Measurements from ENCODE around the gene SLC23A2. TPM values are rescaled to one million over a fixed set of nuclear protein-coding genes. Genes with fewer than 3 reads are reported as not detected.

SLC23A2 gene
- total RNA-seq, 8 experiments from 2014 or later, result 7.4 to 35.3 (median 15.4) TPM

GRCh38 chr20:4898282-4899244 lies 102.7 kb downstream of the SLC23A2 start:
- H3K4me1 ChIP-seq (replicated peaks in 1 of 2), result no peaks in the 10 kb centered on the region
- in situ Hi-C loops (cut with MboI; ENCODE audit: low pct_unique_long_range_greater_than_20kb in 2 of 9, low sequenced_read_pairs in 9 of 9, unreplicated experiment in 9 of 9), result no loop called here
- WGBS, 10 experiments, result 3 to 100% (median 75%) methylated on average over 1 to 9 of the region's 14 CpGs; no CpG with 5 or more reads in 1 of the 10 experiments
- H3K27ac ChIP-seq, result no peak overlapping the region
- H3K4me3 ChIP-seq, result no peak overlapping the region
- peak in 4 of 8 experiments; percentile 15 to 97 (median 88) for ATAC-seq (replicated peaks in 6 of 8)

DNA sequence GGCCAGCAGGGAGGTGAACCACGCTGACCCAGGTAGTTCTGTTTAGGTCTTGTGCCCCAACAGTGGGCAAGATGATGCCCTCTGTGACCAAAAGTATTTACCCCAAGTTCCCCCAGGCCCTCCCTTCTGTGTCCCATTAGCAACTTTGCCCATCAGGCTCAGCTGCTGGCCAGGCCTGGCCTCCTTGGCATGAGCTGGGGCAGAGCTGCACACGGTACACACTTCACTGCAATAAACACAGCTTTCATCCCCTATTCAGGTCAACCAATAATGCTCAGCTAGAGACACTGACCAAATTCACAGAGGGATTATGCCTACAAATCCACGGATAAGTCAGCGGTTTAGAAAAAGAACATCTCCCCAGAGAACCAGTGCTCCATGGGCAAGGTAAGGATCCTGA lies 103.7 kb downstream of the SLC23A2 start:
- Histone ChIP-seq H3K27ac (no peak overlapping the region), H3K4me1 (replicated peaks in 1 of 2) (no peaks in the 10 kb centered on the region), H3K4me3 (no peak overlapping the region)
- ATAC-seq (replicated peaks in 6 of 8), result no peak
- in situ Hi-C loops (cut with MboI; ENCODE audit: low pct_unique_long_range_greater_than_20kb in 2 of 9, low sequenced_read_pairs in 9 of 9, unreplicated experiment in 9 of 9), result no loop called here
- WGBS, 10 experiments, result 80 to 100% (median 93%) methylated on average over 1 to 2 of the region's 4 CpGs; no CpG with 5 or more reads in 2 of the 10 experiments

GRCh38 chr20:4896971-4897497 lies 104.3 kb downstream of the SLC23A2 start:
- in situ Hi-C loops (cut with MboI; ENCODE audit: low pct_unique_long_range_greater_than_20kb in 2 of 9, low sequenced_read_pairs in 9 of 9, unreplicated experiment in 9 of 9), result no loop called here

DNA sequence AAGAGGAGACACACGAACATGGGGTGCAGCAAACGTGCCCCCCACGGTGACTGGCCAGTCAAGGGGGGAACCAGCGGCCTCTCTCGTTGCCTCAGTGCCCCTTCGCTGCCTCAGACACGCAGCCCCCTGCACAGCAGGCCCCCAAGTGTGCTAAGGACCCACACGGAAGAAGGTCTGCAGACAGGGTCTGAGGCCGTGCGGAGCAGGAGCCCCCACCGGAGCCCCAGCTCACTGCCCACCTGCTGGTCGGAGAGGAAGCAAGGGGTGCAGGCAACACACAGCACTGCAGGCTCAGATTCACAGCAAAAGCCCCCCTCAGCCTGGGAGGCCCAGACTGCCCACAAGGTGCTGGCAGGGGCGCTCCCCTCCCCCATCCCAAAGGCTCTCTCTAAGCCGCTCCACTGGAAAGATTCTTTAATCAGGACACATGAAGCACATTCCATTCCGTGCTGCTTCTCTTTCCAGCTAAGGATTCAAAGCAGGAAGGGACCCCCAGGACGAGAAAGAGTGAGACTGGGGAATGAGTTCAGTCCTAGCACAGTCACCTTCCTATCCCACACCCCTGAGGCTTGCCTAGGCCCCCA lies 105.1 kb downstream of the SLC23A2 start:
- no peak overlapping the region for H3K27ac ChIP-seq
- in situ Hi-C loops (cut with MboI; ENCODE audit: low pct_unique_long_range_greater_than_20kb in 2 of 9, low sequenced_read_pairs in 9 of 9, unreplicated experiment in 9 of 9), result no loop called here
- WGBS, 10 experiments, result 60 to 100% (median 89%) methylated on average over 1 to 10 of the region's 16 CpGs; no CpG with 5 or more reads in 4 of the 10 experiments
- H3K4me1 ChIP-seq (replicated peaks in 1 of 2), result no peaks in the 10 kb centered on the region
- H3K4me3 ChIP-seq, result no peak overlapping the region
- no peak for ATAC-seq (replicated peaks in 6 of 8)

More at GRCh38 chr20:4896971-4897497, 104.3 kb downstream of the SLC23A2 start:
- H3K27ac ChIP-seq, result no peak overlapping the region
- 76 to 100% (median 98%) methylated on average over 1 to 7 of the region's 9 CpGs; no CpG with 5 or more reads in 4 of the 10 experiments for WGBS, 10 experiments
- peak in 3 of 8 experiments; percentile 11 to 56 (median 27) for ATAC-seq (replicated peaks in 6 of 8)
- H3K4me3 ChIP-seq, result no peak overlapping the region
- no peaks in the 10 kb centered on the region for H3K4me1 ChIP-seq (replicated peaks in 1 of 2)

- WGBS, 10 experiments, result 91 to 100% (median 95%) methylated on average over 2 to 7 of the region's 8 CpGs; no CpG with 5 or more reads in 4 of the 10 experiments
- H3K27ac ChIP-seq, result no peak overlapping the region
Observed at GRCh38 chr20:4894981-4895381, 106.3 kb downstream of the SLC23A2 start.

DNA sequence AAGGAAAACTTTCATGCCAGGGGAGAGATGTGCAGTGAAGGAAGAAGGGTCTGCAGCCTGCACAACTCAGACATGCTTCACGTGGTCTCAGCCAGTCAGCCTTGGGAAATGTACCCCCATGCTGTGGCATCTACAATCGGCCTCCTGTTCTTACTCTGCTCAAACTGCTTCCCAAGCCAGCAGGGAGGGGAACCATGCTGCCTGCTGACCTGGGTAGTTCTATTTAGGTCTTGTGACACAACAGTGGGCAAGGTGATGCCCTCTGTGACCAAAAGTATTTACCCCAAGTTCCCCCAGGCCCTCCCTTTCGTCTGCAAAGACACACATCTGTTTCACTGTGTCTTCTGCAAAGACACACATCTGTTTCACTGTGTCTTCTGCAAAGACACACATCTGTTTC lies 106.9 kb downstream of the SLC23A2 start:
- in situ Hi-C loops (cut with MboI; ENCODE audit: low pct_unique_long_range_greater_than_20kb in 2 of 9, low sequenced_read_pairs in 9 of 9, unreplicated experiment in 9 of 9), result no loop called here
- no peak for ATAC-seq (replicated peaks in 6 of 8)
- no peak overlapping the region for H3K27ac ChIP-seq
- WGBS, 10 experiments, result 50 to 100% (median 67%) methylated on average over 1 to 2 of the region's 3 CpGs; no CpG with 5 or more reads in 5 of the 10 experiments
- H3K4me3 ChIP-seq, result no peak overlapping the region
- H3K4me1 ChIP-seq (replicated peaks in 1 of 2), result no peaks in the 10 kb centered on the region

More at GRCh38 chr20:4894981-4895381, 106.3 kb downstream of the SLC23A2 start:
- Histone ChIP-seq H3K4me3 (no peak overlapping the region), H3K4me1 (replicated peaks in 1 of 2) (no peaks in the 10 kb centered on the region)
- in situ Hi-C loops (cut with MboI; ENCODE audit: low pct_unique_long_range_greater_than_20kb in 2 of 9, low sequenced_read_pairs in 9 of 9, unreplicated experiment in 9 of 9), result no loop called here
- ATAC-seq (replicated peaks in 6 of 8), result no peak

DNA sequence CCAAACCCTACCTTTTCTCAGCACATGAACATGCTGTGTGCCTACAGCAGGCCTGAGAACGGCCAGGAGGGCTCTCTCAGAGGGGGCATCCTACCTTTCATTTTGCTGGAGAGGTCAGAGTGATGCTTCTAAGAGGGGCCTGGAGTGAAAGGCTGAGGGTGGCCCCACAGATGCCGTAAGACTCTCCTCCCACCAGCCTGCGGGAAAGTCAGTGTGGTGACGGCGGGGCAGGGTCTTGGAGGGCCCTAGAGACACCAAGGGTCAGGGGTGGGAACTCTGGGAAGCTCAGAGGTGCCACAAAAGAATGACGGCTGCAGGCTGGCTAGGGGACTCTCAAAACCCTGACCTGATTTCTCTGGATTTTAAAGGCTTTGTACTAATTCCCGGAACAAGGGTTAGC lies 107.6 kb downstream of the SLC23A2 start:
- Histone ChIP-seq H3K4me3 (no peak overlapping the region), H3K4me1 (replicated peaks in 1 of 2) (no peaks in the 10 kb centered on the region), H3K27ac (no peak overlapping the region)
- in situ Hi-C loops (cut with MboI; ENCODE audit: low pct_unique_long_range_greater_than_20kb in 2 of 9, low sequenced_read_pairs in 9 of 9, unreplicated experiment in 9 of 9), result no loop called here
- 60 to 100% (median 95%) methylated on average over 1 to 2 of the region's 7 CpGs; no CpG with 5 or more reads in 4 of the 10 experiments for WGBS, 10 experiments
- no peak for ATAC-seq (replicated peaks in 6 of 8)

DNA sequence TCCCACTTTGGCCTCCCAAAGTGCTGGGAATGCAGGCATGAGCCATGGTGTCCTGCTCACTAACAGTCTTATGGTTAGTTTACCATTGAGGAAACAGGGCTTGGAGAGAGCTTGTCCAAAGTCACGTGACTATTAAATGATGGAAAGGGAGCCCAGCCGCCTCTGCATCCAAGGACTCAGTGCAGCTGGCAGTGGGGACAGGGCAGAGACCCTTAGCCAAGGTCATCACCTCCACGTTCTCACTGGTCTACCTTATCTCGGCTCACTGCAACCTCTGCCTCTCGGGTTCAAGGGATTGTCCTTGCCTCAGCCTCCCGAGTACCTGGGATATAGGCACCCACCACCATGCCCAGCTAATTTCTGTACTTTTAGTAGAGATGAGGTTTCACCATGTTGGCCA lies 109.3 kb downstream of the SLC23A2 start:
- Histone ChIP-seq H3K4me3 (no peak overlapping the region), H3K4me1 (replicated peaks in 1 of 2) (no peaks in the 10 kb centered on the region), H3K27ac (no peak overlapping the region)
- in situ Hi-C loops (cut with MboI; ENCODE audit: low pct_unique_long_range_greater_than_20kb in 2 of 9, low sequenced_read_pairs in 9 of 9, unreplicated experiment in 9 of 9), result no loop called here
- no peak for ATAC-seq (replicated peaks in 6 of 8)
- 92 to 100% (median 96%) methylated on average over 1 to 5 of the region's 6 CpGs; no CpG with 5 or more reads in 6 of the 10 experiments for WGBS, 10 experiments

DNA sequence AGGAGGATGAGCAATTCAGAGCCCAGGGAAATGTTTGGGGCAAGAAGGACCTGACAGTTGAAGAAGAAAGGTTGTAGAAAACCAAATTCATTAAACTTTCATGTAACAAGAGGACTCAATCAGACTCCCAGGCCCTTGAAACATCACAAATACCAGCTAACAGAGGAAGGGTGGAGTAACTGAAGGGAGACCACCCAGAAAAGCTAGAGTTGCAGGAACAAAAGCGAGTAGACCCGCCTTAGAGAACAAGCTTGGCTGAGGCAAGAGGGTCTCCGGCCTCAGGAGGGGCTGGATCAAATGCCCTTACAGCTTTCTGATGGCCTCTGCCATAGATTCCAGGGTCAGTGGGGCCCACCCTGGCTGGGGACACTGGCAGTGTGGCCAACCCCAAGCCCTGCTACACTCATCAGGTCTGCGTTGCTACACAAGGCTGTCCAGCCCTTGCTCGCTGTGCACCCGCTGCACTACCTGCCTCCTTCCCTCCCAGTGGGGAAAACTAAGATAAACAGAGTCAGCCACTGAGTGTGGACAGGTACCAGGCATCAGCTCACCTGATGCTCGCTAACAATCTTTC lies 110.0 kb downstream of the SLC23A2 start:
- WGBS, 10 experiments, result 80 to 100% (median 92%) methylated on average over 1 to 5 of the region's 7 CpGs; no CpG with 5 or more reads in 5 of the 10 experiments
- H3K4me1 ChIP-seq (replicated peaks in 1 of 2), result no peaks in the 10 kb centered on the region
- H3K27ac ChIP-seq, result no peak overlapping the region
- in situ Hi-C loops (cut with MboI; ENCODE audit: low pct_unique_long_range_greater_than_20kb in 2 of 9, low sequenced_read_pairs in 9 of 9, unreplicated experiment in 9 of 9), result no loop called here
- no peak for ATAC-seq (replicated peaks in 6 of 8)
- H3K4me3 ChIP-seq, result no peak overlapping the region

DNA sequence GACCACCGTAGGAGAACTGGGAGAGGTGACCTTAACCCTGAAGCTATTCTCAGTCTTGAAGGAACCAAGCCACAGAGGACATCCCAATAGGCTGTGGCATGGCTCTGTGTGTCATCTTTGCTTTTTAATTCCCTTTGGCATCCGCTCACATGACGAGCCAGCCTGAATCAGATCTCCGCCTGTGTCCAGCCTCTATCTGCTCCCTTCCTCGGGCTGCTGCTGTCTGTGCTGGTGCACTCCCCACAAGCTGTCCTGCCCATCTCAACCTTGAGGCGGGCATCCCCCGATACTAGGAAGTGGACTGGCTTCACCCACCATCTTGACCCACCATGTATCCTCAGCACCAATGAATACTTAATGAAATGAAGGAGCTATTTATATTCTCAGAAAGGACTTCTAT lies 111.9 kb downstream of the SLC23A2 start:
- in situ Hi-C loops (cut with MboI; ENCODE audit: low pct_unique_long_range_greater_than_20kb in 2 of 9, low sequenced_read_pairs in 9 of 9, unreplicated experiment in 9 of 9), result no loop called here
- WGBS, 10 experiments, result 69 to 100% (median 100%) methylated on average over 1 to 5 of the region's 7 CpGs; no CpG with 5 or more reads in 5 of the 10 experiments
- no peak overlapping the region for H3K4me3 ChIP-seq
- H3K27ac ChIP-seq, result no peak overlapping the region
- H3K4me1 ChIP-seq (replicated peaks in 1 of 2), result no peaks in the 10 kb centered on the region
- no peak for ATAC-seq (replicated peaks in 6 of 8)

- H3K4me3 ChIP-seq, result no peak overlapping the region
- no peaks in the 10 kb centered on the region for H3K4me1 ChIP-seq (replicated peaks in 1 of 2)
- no peak for ATAC-seq (replicated peaks in 6 of 8)
- 73 to 90% (median 83%) methylated on average over 2 to 8 of the region's 11 CpGs; no CpG with 5 or more reads in 2 of the 10 experiments for WGBS, 10 experiments
- in situ Hi-C loops (cut with MboI; ENCODE audit: low pct_unique_long_range_greater_than_20kb in 2 of 9, low sequenced_read_pairs in 9 of 9, unreplicated experiment in 9 of 9), result no loop called here
- H3K27ac ChIP-seq, result no peak overlapping the region
Observed at GRCh38 chr20:4887586-4887985, 113.7 kb downstream of the SLC23A2 start.

- no peak for ATAC-seq (replicated peaks in 6 of 8)
Observed at GRCh38 chr20:4886771-4887527, 114.4 kb downstream of the SLC23A2 start.

More at GRCh38 chr20:4886771-4887527, 114.4 kb downstream of the SLC23A2 start:
- Histone ChIP-seq H3K4me1 (replicated peaks in 1 of 2) (no peaks in the 10 kb centered on the region), H3K4me3 (no peak overlapping the region), H3K27ac (no peak overlapping the region)
- in situ Hi-C loops (cut with MboI; ENCODE audit: low pct_unique_long_range_greater_than_20kb in 2 of 9, low sequenced_read_pairs in 9 of 9, unreplicated experiment in 9 of 9), result no loop called here
- 53 to 100% (median 93%) methylated on average over 1 to 6 of the region's 8 CpGs; no CpG with 5 or more reads in 1 of the 10 experiments for WGBS, 10 experiments
